ENCODE results near the gene SMARCC1. TPM values are rescaled to one million over a fixed set of nuclear protein-coding genes. Genes with fewer than 3 reads are reported as not detected.

SMARCC1 gene
- total and polyA plus RNA-seq, 10 donors = 10.5 to 82.9 (median 44.7) TPM

DNA sequence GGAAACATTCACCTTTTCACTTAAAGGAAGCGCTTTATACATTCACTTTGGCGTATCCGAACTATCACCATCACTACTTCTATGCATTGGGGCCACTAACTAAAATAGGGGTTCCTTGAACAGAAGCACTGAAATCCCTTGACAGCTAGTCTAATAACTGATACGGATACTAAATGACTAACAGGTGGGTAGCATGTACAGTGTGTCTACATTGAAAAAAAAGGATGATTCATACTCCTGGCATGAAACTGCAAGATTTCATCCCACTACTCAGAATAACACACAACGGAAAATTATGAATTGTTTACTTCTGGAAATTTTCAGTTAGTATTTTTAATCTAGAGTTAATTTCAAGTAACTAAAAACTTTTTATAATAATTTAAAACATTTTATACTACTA, 96.7 kb downstream of the SMARCC1 start:
- no peak overlapping the region for H3K4me3 ChIP-seq
- peaks cover 0 to 100% (median 72%) of the 10 kb centered on the region in 6 donors for H3K36me3 ChIP-seq
- H3K9me3 ChIP-seq = no peaks in the 10 kb centered on the region
- no peak for DNase-seq
- H3K27ac ChIP-seq = no peak overlapping the region
- intact Hi-C loops (cut with DNase I; ENCODE audit: low total_unique reads) = no loop called here
- WGBS, 5 donors = 92 to 97% (median 95%) methylated on average over 5 of the region's 5 CpGs
- no peaks in the 10 kb centered on the region for H3K4me1 ChIP-seq
- no peaks in the 10 kb centered on the region for H3K27me3 ChIP-seq (replicated peaks in 1 of 7)
- no peak for TF ChIP-seq POLR2AphosphoS5 (IDR thresholded peaks at IDR 0.05)
- no peak for TF ChIP-seq POLR2A (IDR thresholded peaks at IDR 0.05)
- TF ChIP-seq, protein P1, sequence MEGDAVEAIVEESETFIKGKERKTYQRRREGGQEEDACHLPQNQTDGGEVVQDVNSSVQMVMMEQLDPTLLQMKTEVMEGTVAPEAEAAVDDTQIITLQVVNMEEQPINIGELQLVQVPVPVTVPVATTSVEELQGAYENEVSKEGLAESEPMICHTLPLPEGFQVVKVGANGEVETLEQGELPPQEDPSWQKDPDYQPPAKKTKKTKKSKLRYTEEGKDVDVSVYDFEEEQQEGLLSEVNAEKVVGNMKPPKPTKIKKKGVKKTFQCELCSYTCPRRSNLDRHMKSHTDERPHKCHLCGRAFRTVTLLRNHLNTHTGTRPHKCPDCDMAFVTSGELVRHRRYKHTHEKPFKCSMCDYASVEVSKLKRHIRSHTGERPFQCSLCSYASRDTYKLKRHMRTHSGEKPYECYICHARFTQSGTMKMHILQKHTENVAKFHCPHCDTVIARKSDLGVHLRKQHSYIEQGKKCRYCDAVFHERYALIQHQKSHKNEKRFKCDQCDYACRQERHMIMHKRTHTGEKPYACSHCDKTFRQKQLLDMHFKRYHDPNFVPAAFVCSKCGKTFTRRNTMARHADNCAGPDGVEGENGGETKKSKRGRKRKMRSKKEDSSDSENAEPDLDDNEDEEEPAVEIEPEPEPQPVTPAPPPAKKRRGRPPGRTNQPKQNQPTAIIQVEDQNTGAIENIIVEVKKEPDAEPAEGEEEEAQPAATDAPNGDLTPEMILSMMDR (IDR thresholded peaks at IDR 0.05 in 8 of 11, conservative IDR thresholded peaks at IDR 0.05 in 3 of 11) = no peak

DNA sequence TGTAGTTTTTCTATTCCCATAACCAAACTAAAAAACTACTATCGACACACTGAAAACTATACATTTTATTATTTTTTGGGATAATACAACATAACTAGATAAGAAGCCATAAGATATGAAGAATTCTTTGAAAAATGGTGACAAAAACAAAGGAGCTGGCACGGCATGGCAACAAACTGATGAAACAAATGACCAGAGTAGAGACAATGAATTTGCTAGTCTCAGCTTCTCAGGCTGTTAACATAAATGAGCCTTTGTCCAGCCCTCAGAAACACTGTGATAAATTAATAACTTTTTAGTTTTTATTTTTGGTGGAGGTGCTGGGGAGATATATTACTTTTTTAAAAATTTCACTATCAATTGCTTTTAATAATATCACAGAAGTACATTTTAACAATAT, 100.7 kb downstream of the SMARCC1 start:
- peaks cover 0 to 100% (median 76%) of the 10 kb centered on the region in 6 donors for H3K36me3 ChIP-seq
- WGBS, 5 donors = 95 to 99% (median 97%) methylated on average over 2 of the region's 2 CpGs
- H3K27ac ChIP-seq = no peak overlapping the region
- H3K4me3 ChIP-seq = no peak overlapping the region
- H3K27me3 ChIP-seq (replicated peaks in 1 of 7) = no peaks in the 10 kb centered on the region
- no peaks in the 10 kb centered on the region for H3K9me3 ChIP-seq
- no peak for DNase-seq
- intact Hi-C loops (cut with DNase I; ENCODE audit: low total_unique reads) = no loop called here
- TF ChIP-seq POLR2AphosphoS5 (IDR thresholded peaks at IDR 0.05) (no peak), POLR2A (IDR thresholded peaks at IDR 0.05) (no peak)
- TF ChIP-seq, protein P1 (IDR thresholded peaks at IDR 0.05 in 8 of 11, conservative IDR thresholded peaks at IDR 0.05 in 3 of 11) = no peak
- H3K4me1 ChIP-seq = no peaks in the 10 kb centered on the region

GRCh38 chr3:47678446-47679338, 103.0 kb downstream of the SMARCC1 start:
- intact Hi-C loops (cut with DNase I; ENCODE audit: low total_unique reads) = no loop called here
- no peak overlapping the region for H3K4me3 ChIP-seq

More at GRCh38 chr3:47678446-47679338, 103.0 kb downstream of the SMARCC1 start:
- TF ChIP-seq POLR2A (IDR thresholded peaks at IDR 0.05) (no peak), POLR2AphosphoS5 (IDR thresholded peaks at IDR 0.05) (no peak)
- TF ChIP-seq, protein P1 (IDR thresholded peaks at IDR 0.05 in 8 of 11, conservative IDR thresholded peaks at IDR 0.05 in 3 of 11) = no peak
- Histone ChIP-seq H3K36me3 (peaks cover 0 to 100% (median 78%) of the 10 kb centered on the region in 6 donors), H3K9me3 (no peaks in the 10 kb centered on the region), H3K27me3 (replicated peaks in 1 of 7) (no peaks in the 10 kb centered on the region), H3K27ac (no peak overlapping the region), H3K4me1 (no peaks in the 10 kb centered on the region)
- no peak for DNase-seq
- 88 to 94% (median 91%) methylated on average over 6 of the region's 6 CpGs for WGBS, 5 donors

All from spleen (tissue), 11 donors.